Nephron progenitor cell (in vitro differentiated cells): ENCODE results near the gene FASTK.

Experiments
- DNase-seq: peaks from one replicate; pipeline ENCODE4 v3.0.0; 2021
- H3K27ac Mint-ChIP-seq: 2 replicates; pipeline ENCODE4 v1.8.0; 2021; ENCODE audit warnings: mild to moderate bottlenecking, moderate library complexity, mixed read lengths
- H3K27me3 Mint-ChIP-seq: 2 replicates; pipeline ENCODE4 v1.8.0; 2021; ENCODE audit warnings: mild to moderate bottlenecking, low read depth, mixed read lengths; ENCODE audit not compliant: poor library complexity
- H3K36me3 Mint-ChIP-seq: 2 replicates; pipeline ENCODE4 v1.8.0; 2021; ENCODE audit warnings: low read depth, mixed read lengths
- H3K4me1 Mint-ChIP-seq: 2 replicates; pipeline ENCODE4 v1.8.0; 2021; ENCODE audit warnings: mixed read lengths
- H3K4me3 Mint-ChIP-seq: 2 replicates; pipeline ENCODE4 v1.8.0; 2021; ENCODE audit warnings: mild to moderate bottlenecking, moderate library complexity, mixed read lengths
- H3K9me3 Mint-ChIP-seq: 2 replicates; pipeline ENCODE4 v1.8.0; 2021; ENCODE audit warnings: mild to moderate bottlenecking, moderate library complexity, mixed read lengths
- CTCF ChIP-seq: fragments of 200-600 bp; sonication (generic); IDR thresholded peaks from 2 replicates; pipeline ENCODE4 v1.5.0; 2021; ENCODE audit warnings: antibody characterized with exemption

The FASTK gene

GRCh38 chr7:151080522-151081169 lies at the start of gene FASTK:
Gene FASTK (minus strand): TSS chr7:151080809. CDS start chr7:151080766, 43 bp downstream.
- no peak for TF ChIP-seq CTCF
- Mint-ChIP-seq H3K27me3 (no peaks in the 10 kb centered on the region), H3K9me3 (no peaks in the 10 kb centered on the region), H3K4me3 (peak within 1 kb of the TSS; percentile 89), H3K27ac (peak within 1 kb of the TSS; percentile 86), H3K4me1 (peaks cover 53% of the 10 kb centered on the region), H3K36me3 (peaks cover 6% of the 10 kb centered on the region)
- peak; percentile 87 for DNase-seq

- no peak for TF ChIP-seq CTCF
- peaks cover 60% of the 10 kb centered on the region for H3K36me3 Mint-ChIP-seq
- H3K4me1 Mint-ChIP-seq: peaks cover 47% of the 10 kb centered on the region
- peaks cover 57% of the 10 kb centered on the region for H3K27me3 Mint-ChIP-seq
- H3K27ac Mint-ChIP-seq: no peak overlapping the region
- no peak overlapping the region for H3K4me3 Mint-ChIP-seq
- no peak for DNase-seq
- H3K9me3 Mint-ChIP-seq: no peaks in the 10 kb centered on the region
Observed at GRCh38 chr7:151129960-151130591, 49.5 kb upstream of the FASTK start.

- TF ChIP-seq CTCF: no peak
- Mint-ChIP-seq H3K36me3 (peaks cover 56% of the 10 kb centered on the region), H3K9me3 (no peaks in the 10 kb centered on the region)
Observed at GRCh38 chr7:151129117-151129959, 48.7 kb upstream of the FASTK start.

GRCh38 chr7:151128716-151129115 lies 48.1 kb upstream of the FASTK start:
- Mint-ChIP-seq H3K4me1 (peaks cover 61% of the 10 kb centered on the region), H3K4me3 (no peak overlapping the region), H3K9me3 (no peaks in the 10 kb centered on the region), H3K27ac (no peak overlapping the region), H3K27me3 (peaks cover 60% of the 10 kb centered on the region), H3K36me3 (peaks cover 56% of the 10 kb centered on the region)
- DNase-seq: no peak
- no peak for TF ChIP-seq CTCF

More at GRCh38 chr7:151129117-151129959, 48.7 kb upstream of the FASTK start:
- no peak for DNase-seq
- H3K4me1 Mint-ChIP-seq: peaks cover 55% of the 10 kb centered on the region
- no peak overlapping the region for H3K4me3 Mint-ChIP-seq
- H3K27me3 Mint-ChIP-seq: peaks cover 59% of the 10 kb centered on the region
- no peak overlapping the region for H3K27ac Mint-ChIP-seq

- no peaks in the 10 kb centered on the region for H3K9me3 Mint-ChIP-seq
- H3K36me3 Mint-ChIP-seq: peaks cover 57% of the 10 kb centered on the region
- H3K27me3 Mint-ChIP-seq: peaks cover 57% of the 10 kb centered on the region
- no peak overlapping the region for H3K4me3 Mint-ChIP-seq
- H3K27ac Mint-ChIP-seq: no peak overlapping the region
- no peak for DNase-seq
- peaks cover 64% of the 10 kb centered on the region for H3K4me1 Mint-ChIP-seq
- no peak for TF ChIP-seq CTCF
Observed at GRCh38 chr7:151128144-151128543, 47.5 kb upstream of the FASTK start.
